ENCODE measurements around the gene NOL7. TPM values are rescaled to one million over a fixed set of nuclear protein-coding genes. Genes with fewer than 3 reads are reported as not detected.

The NOL7 gene
- total and polyA plus RNA-seq, 2 of the 13 experiments (the other 11 are each of a cell fraction or from before 2014, with no cell fraction given), result 37.8 to 186 TPM

DNA sequence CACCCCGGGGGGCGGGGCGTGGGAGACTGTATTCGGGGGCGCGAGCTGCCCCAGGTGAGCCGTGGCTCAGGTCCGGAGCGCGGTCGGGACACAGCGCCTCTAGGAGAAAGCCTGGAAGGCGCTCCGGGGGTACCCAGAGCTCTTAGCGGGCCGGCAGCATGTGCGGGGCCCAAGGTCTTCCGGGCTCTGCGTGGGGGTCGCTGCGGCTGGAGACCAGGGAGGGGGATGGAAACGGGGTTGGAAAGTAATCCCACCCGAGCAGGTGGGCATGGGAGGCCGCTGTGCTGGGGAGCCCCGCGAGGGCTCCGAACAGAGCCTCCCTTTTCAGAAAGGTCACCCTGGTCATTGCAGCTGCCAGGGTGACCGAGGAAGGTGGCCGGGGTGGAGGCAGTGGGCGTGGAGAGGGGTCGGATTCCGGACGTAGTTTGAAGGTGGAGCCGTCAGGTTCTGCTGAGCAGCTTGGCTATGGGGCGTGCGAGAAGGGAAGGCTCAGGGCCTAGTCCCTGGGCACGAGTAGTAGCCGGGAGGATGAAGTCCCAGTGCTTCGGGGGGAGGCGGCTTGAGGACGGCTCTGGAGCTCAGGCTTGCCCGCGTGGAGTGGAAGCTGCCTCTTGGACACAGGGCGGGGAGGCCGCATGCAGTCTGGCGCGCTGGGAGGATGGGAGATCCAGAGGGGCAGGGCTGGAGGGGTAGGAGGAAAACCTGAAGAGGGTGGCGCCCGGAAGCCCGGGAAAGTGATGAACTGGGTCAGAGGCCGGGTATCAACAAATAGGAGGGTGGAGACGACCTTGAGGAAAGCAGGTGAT, 40.4 kb upstream of the NOL7 start, which contains the start of gene SIRT5 (continued):
- TF ChIP-seq SOX6 (IDR thresholded peaks at IDR 0.05) (no peak), SOX6 (CRISPR knock-in tag; IDR thresholded peaks at IDR 0.05) (peak; percentile 86), IRX3 (CRISPR knock-in tag; IDR thresholded peaks at IDR 0.05; ENCODE audit: borderline replicate concordance, low read depth) (peak; percentile 68; the same call in 1 of the 2 replicates), ZSCAN20 (CRISPR knock-in tag; IDR thresholded peaks at IDR 0.05; ENCODE audit: borderline replicate concordance) (peak; percentile 55; the same call in 1 of the 2 replicates), ARNT2 (CRISPR knock-in tag; IDR thresholded peaks at IDR 0.05; ENCODE audit: low read depth) (peak; percentile 82), MAF1 (CRISPR knock-in tag; IDR thresholded peaks at IDR 0.05; ENCODE audit: borderline replicate concordance) (peak; percentile 26; the same call in 1 of the 2 replicates), NAIF1 (CRISPR knock-in tag; IDR thresholded peaks at IDR 0.05; ENCODE audit: borderline replicate concordance) (peak; percentile 18; the same call in 1 of the 2 replicates), NFIC (IDR thresholded peaks at IDR 0.05; ENCODE audit: low read length) (no peak), IKZF4 (CRISPR knock-in tag; IDR thresholded peaks at IDR 0.05; ENCODE audit: borderline replicate concordance, low read depth, not compliant biosample characterization) (peak; percentile 71), SAFB2 (CRISPR knock-in tag; IDR thresholded peaks at IDR 0.05; ENCODE audit: borderline replicate concordance, low read depth) (peak; percentile 94), ZKSCAN5 (CRISPR knock-in tag; IDR thresholded peaks at IDR 0.05) (0 out of 2 replicates have a peak, but pooled peaks have one; percentile 58)
- TF ChIP-seq, protein P1, sequence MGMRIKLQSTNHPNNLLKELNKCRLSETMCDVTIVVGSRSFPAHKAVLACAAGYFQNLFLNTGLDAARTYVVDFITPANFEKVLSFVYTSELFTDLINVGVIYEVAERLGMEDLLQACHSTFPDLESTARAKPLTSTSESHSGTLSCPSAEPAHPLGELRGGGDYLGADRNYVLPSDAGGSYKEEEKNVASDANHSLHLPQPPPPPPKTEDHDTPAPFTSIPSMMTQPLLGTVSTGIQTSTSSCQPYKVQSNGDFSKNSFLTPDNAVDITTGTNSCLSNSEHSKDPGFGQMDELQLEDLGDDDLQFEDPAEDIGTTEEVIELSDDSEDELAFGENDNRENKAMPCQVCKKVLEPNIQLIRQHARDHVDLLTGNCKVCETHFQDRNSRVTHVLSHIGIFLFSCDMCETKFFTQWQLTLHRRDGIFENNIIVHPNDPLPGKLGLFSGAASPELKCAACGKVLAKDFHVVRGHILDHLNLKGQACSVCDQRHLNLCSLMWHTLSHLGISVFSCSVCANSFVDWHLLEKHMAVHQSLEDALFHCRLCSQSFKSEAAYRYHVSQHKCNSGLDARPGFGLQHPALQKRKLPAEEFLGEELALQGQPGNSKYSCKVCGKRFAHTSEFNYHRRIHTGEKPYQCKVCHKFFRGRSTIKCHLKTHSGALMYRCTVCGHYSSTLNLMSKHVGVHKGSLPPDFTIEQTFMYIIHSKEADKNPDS (CRISPR knock-in tag; IDR thresholded peaks at IDR 0.05), result no peak
- TF ChIP-seq, protein P2, sequence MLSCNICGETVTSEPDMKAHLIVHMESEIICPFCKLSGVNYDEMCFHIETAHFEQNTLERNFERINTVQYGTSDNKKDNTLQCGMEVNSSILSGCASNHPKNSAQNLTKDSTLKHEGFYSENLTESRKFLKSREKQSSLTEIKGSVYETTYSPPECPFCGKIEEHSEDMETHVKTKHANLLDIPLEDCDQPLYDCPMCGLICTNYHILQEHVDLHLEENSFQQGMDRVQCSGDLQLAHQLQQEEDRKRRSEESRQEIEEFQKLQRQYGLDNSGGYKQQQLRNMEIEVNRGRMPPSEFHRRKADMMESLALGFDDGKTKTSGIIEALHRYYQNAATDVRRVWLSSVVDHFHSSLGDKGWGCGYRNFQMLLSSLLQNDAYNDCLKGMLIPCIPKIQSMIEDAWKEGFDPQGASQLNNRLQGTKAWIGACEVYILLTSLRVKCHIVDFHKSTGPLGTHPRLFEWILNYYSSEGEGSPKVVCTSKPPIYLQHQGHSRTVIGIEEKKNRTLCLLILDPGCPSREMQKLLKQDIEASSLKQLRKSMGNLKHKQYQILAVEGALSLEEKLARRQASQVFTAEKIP (CRISPR knock-in tag; IDR thresholded peaks at IDR 0.05; ENCODE audit: borderline replicate concordance), result no peak
- TF ChIP-seq, protein P3, sequence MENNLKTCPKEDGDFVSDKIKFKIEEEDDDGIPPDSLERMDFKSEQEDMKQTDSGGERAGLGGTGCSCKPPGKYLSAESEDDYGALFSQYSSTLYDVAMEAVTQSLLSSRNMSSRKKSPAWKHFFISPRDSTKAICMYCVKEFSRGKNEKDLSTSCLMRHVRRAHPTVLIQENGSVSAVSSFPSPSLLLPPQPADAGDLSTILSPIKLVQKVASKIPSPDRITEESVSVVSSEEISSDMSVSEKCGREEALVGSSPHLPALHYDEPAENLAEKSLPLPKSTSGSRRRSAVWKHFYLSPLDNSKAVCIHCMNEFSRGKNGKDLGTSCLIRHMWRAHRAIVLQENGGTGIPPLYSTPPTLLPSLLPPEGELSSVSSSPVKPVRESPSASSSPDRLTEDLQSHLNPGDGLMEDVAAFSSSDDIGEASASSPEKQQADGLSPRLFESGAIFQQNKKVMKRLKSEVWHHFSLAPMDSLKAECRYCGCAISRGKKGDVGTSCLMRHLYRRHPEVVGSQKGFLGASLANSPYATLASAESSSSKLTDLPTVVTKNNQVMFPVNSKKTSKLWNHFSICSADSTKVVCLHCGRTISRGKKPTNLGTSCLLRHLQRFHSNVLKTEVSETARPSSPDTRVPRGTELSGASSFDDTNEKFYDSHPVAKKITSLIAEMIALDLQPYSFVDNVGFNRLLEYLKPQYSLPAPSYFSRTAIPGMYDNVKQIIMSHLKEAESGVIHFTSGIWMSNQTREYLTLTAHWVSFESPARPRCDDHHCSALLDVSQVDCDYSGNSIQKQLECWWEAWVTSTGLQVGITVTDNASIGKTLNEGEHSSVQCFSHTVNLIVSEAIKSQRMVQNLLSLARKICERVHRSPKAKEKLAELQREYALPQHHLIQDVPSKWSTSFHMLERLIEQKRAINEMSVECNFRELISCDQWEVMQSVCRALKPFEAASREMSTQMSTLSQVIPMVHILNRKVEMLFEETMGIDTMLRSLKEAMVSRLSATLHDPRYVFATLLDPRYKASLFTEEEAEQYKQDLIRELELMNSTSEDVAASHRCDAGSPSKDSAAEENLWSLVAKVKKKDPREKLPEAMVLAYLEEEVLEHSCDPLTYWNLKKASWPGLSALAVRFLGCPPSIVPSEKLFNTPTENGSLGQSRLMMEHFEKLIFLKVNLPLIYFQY (CRISPR knock-in tag; IDR thresholded peaks at IDR 0.05; ENCODE audit: borderline replicate concordance), result peak; percentile 52; the same call in 1 of the 2 replicates
- TF ChIP-seq, protein P4, sequence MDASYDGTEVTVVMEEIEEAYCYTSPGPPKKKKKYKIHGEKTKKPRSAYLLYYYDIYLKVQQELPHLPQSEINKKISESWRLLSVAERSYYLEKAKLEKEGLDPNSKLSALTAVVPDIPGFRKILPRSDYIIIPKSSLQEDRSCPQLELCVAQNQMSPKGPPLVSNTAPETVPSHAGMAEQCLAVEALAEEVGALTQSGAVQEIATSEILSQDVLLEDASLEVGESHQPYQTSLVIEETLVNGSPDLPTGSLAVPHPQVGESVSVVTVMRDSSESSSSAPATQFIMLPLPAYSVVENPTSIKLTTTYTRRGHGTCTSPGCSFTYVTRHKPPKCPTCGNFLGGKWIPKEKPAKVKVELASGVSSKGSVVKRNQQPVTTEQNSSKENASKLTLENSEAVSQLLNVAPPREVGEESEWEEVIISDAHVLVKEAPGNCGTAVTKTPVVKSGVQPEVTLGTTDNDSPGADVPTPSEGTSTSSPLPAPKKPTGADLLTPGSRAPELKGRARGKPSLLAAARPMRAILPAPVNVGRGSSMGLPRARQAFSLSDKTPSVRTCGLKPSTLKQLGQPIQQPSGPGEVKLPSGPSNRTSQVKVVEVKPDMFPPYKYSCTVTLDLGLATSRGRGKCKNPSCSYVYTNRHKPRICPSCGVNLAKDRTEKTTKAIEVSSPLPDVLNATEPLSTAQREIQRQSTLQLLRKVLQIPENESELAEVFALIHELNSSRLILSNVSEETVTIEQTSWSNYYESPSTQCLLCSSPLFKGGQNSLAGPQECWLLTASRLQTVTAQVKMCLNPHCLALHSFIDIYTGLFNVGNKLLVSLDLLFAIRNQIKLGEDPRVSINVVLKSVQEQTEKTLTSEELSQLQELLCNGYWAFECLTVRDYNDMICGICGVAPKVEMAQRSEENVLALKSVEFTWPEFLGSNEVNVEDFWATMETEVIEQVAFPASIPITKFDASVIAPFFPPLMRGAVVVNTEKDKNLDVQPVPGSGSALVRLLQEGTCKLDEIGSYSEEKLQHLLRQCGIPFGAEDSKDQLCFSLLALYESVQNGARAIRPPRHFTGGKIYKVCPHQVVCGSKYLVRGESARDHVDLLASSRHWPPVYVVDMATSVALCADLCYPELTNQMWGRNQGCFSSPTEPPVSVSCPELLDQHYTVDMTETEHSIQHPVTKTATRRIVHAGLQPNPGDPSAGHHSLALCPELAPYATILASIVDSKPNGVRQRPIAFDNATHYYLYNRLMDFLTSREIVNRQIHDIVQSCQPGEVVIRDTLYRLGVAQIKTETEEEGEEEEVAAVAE (CRISPR knock-in tag; IDR thresholded peaks at IDR 0.05; ENCODE audit: borderline replicate concordance), result peak; percentile 68
